Astrocyte (in vitro differentiated cells and primary cell): Measurements from ENCODE around the gene HCN3. TPM values are rescaled to one million over a fixed set of nuclear protein-coding genes. Genes with fewer than 3 reads are reported as not detected.
"Not testable (repeated sequence)": the region's sequence is repeated elsewhere in the genome, so short reads cannot be mapped to it uniquely, and the experiment has no call there.

Source experiments
- DNase-seq: peaks from one replicate; pipeline ENCODE4 v3.0.0-alpha.2; 2010; ENCODE audit warnings: low read depth
- FAIRE-seq: peaks from 2 replicates; lab custom pipeline; 2011; peaks lifted over from hg19 to GRCh38; lab: Jason Lieb, UNC
- H2AFZ ChIP-seq: 2 replicates; pipeline ENCODE4 v1.6.0; 2012; ENCODE audit warnings: low read depth, low read length, inconsistent platforms
- H3K27ac ChIP-seq: 2 replicates; pipeline ENCODE4 v1.5.1; 2011; ENCODE audit warnings: low read depth, low read length, inconsistent platforms
- H3K27me3 ChIP-seq: 2 replicates; pipeline ENCODE4 v1.6.0; 2011; ENCODE audit warnings: low read length, inconsistent platforms; ENCODE audit not compliant: insufficient read depth
- H3K36me3 ChIP-seq: 2 replicates; pipeline ENCODE4 v1.5.1; 2011; ENCODE audit warnings: low read length, inconsistent platforms; ENCODE audit not compliant: insufficient read depth
- H3K4me1 ChIP-seq: 2 replicates; pipeline ENCODE4 v1.5.1; 2011; ENCODE audit warnings: low read length, inconsistent platforms; ENCODE audit not compliant: insufficient read depth
- H3K4me2 ChIP-seq: 2 replicates; pipeline ENCODE4 v1.6.0; 2012; ENCODE audit warnings: low read length, inconsistent platforms
- H3K4me3 ChIP-seq: 2 replicates; pipeline ENCODE4 v1.5.1; 2011; ENCODE audit warnings: low read depth, mild to moderate bottlenecking, low read length, inconsistent platforms; ENCODE audit not compliant: insufficient read depth
- H3K79me2 ChIP-seq: 2 replicates; pipeline ENCODE4 v1.6.0; 2012; ENCODE audit warnings: mild to moderate bottlenecking, low read length, inconsistent platforms; ENCODE audit not compliant: insufficient read depth
- H3K9ac ChIP-seq: 2 replicates; pipeline ENCODE4 v1.6.0; 2012; ENCODE audit warnings: mild to moderate bottlenecking, low read length, inconsistent platforms
- H3K9me3 ChIP-seq: 2 replicates; pipeline ENCODE4 v1.5.1; 2012; ENCODE audit warnings: low read depth, mild to moderate bottlenecking, low read length, inconsistent platforms; ENCODE audit not compliant: insufficient read depth
- H4K20me1 ChIP-seq: 2 replicates; pipeline ENCODE4 v1.6.0; 2012; ENCODE audit warnings: low read length, inconsistent platforms; ENCODE audit not compliant: insufficient read depth
- H3K27ac Mint-ChIP-seq: one replicate; pipeline ENCODE4 v1.8.0; 2021; ENCODE audit warnings: mild to moderate bottlenecking, mixed read lengths; ENCODE audit not compliant: unreplicated experiment
- H3K27me3 Mint-ChIP-seq: one replicate; pipeline ENCODE4 v1.8.0; 2021; ENCODE audit warnings: low read depth, mixed read lengths; ENCODE audit not compliant: unreplicated experiment
- H3K36me3 Mint-ChIP-seq: one replicate; pipeline ENCODE4 v1.8.0; 2021; ENCODE audit warnings: low read depth, mixed read lengths; ENCODE audit not compliant: unreplicated experiment
- H3K4me1 Mint-ChIP-seq: one replicate; pipeline ENCODE4 v1.8.0; 2021; ENCODE audit warnings: low read depth, mixed read lengths; ENCODE audit not compliant: unreplicated experiment
- H3K4me3 Mint-ChIP-seq: one replicate; pipeline ENCODE4 v1.8.0; 2021; ENCODE audit warnings: mild to moderate bottlenecking, moderate library complexity, mixed read lengths; ENCODE audit not compliant: unreplicated experiment
- H3K9me3 Mint-ChIP-seq: one replicate; pipeline ENCODE4 v1.8.0; 2021; ENCODE audit warnings: mild to moderate bottlenecking, mixed read lengths; ENCODE audit not compliant: unreplicated experiment
- CTCF ChIP-seq: IDR thresholded peaks from 2 replicates; pipeline ENCODE4 v1.5.1; 2011; ENCODE audit warnings: low read depth, mild to moderate bottlenecking, inconsistent platforms, low read length, moderate library complexity; ENCODE audit not compliant: insufficient read depth
- EZH2 ChIP-seq: IDR thresholded peaks from 2 replicates; pipeline ENCODE4 v1.6.1; 2012; ENCODE audit warnings: mild to moderate bottlenecking, low read length, inconsistent platforms; ENCODE audit not compliant: insufficient read depth
- total RNA-seq: library from RNA; stranded (reverse); gene quantifications from 2 replicates; pipeline ENCODE4 v1.2.1, GENCODE V29; 2021

The HCN3 gene
- total RNA-seq, 1 donor from 2014 or later, result 3.6 TPM

- Histone ChIP-seq H3K27me3 (no peaks in the 10 kb centered on the region), H3K4me2 (no peak overlapping the region), H3K9ac (no peak overlapping the region), H2AFZ (no peak overlapping the region), H3K9me3 (no peaks in the 10 kb centered on the region), H3K4me1 (peaks cover 7% of the 10 kb centered on the region), H3K36me3 (peaks cover 16% of the 10 kb centered on the region), H3K27ac (no peak overlapping the region), H3K79me2 (peaks cover 29% of the 10 kb centered on the region), H3K4me3 (no peak overlapping the region), H4K20me1 (peaks cover 33% of the 10 kb centered on the region)
- no peaks in the 10 kb centered on the region for H3K27me3 Mint-ChIP-seq
- DNase-seq (no peak), FAIRE-seq (no peak)
- H3K36me3 Mint-ChIP-seq, result peaks cover 10% of the 10 kb centered on the region
- H3K4me3 Mint-ChIP-seq, result peak overlapping the region; percentile 54
- no peak overlapping the region for H3K27ac Mint-ChIP-seq
- no peaks in the 10 kb centered on the region for H3K9me3 Mint-ChIP-seq
- TF ChIP-seq EZH2 (no peak), CTCF (no peak)
- peaks cover 10% of the 10 kb centered on the region for H3K4me1 Mint-ChIP-seq
Observed at GRCh38 chr1:155327981-155328380, 50.7 kb downstream of the HCN3 start.

- H3K4me1 ChIP-seq, H3K9ac ChIP-seq, H3K9me3 Mint-ChIP-seq, H3K4me2 ChIP-seq, FAIRE-seq, H3K4me3 ChIP-seq, H2AFZ ChIP-seq, H3K4me3 Mint-ChIP-seq, H3K27me3 ChIP-seq, H3K27me3 Mint-ChIP-seq, H3K27ac ChIP-seq, DNase-seq, H3K9me3 ChIP-seq, H3K27ac Mint-ChIP-seq: not testable (repeated sequence)
- Histone ChIP-seq H3K36me3 (peaks cover 18% of the 10 kb centered on the region), H4K20me1 (peaks cover 33% of the 10 kb centered on the region), H3K79me2 (peaks cover 29% of the 10 kb centered on the region)
- Mint-ChIP-seq H3K4me1 (peaks cover 10% of the 10 kb centered on the region), H3K36me3 (peaks cover 13% of the 10 kb centered on the region)
Observed at GRCh38 chr1:155328856-155329255, 51.6 kb downstream of the HCN3 start.

GRCh38 chr1:155329980-155330598 is 52.8 kb downstream of the HCN3 start:
- DNase-seq, result no peak
- no peaks in the 10 kb centered on the region for H3K9me3 Mint-ChIP-seq
- Histone ChIP-seq H3K36me3 (peaks cover 21% of the 10 kb centered on the region), H3K4me1 (peaks cover 7% of the 10 kb centered on the region), H4K20me1 (peaks cover 33% of the 10 kb centered on the region), H3K27ac (no peak overlapping the region), H3K4me3 (no peak overlapping the region), H3K9ac (no peak overlapping the region), H3K27me3 (no peaks in the 10 kb centered on the region), H2AFZ (no peak overlapping the region), H3K4me2 (no peak overlapping the region), H3K9me3 (no peaks in the 10 kb centered on the region), H3K79me2 (peaks cover 25% of the 10 kb centered on the region)
- H3K4me1 Mint-ChIP-seq, result peaks cover 10% of the 10 kb centered on the region
- no peak overlapping the region for H3K27ac Mint-ChIP-seq
- no peaks in the 10 kb centered on the region for H3K27me3 Mint-ChIP-seq
- peaks cover 13% of the 10 kb centered on the region for H3K36me3 Mint-ChIP-seq
- TF ChIP-seq CTCF (no peak), EZH2 (no peak)
- no peak for FAIRE-seq
- no peak overlapping the region for H3K4me3 Mint-ChIP-seq
